AG08395 (cell line): ENCODE data around the gene MS4A6A.
"Not testable (repeated sequence)": the region's sequence is repeated elsewhere in the genome, so short reads cannot be mapped to it uniquely, and the experiment has no call there.

Source experiments
- DNase-seq: peaks from one replicate; pipeline ENCODE4 v3.0.0; 2012; ENCODE audit warnings: mixed read lengths, low spot score

The MS4A6A gene

DNA sequence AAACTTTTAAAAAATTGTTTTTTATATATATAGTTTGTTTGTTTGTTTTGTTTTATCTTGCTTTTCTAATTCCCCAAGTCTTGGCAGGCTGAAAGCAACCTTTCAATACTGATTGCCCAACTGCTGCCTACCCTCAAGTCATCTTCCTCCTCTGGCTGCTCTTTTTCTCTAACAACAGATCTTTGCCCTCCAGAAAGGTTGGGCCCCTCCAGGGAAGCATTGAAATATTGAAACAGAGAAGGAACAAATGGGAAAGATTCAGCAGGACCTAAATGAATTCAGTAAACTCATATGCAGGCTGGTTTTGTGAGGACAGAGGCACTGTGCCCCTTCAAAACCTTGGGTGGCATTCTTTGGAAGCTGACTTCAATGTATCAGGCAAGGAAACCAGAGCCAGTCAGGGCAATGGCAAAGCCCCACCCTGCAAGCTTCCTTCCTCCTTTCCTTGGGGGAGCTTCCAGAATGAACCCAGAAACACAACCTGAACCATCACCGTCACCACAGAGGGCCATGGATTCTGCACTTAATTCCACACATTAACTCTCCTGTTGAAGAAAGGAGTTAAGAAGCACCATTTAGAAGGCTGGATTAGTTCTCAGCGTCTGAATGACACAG is 815 bp upstream of the MS4A6A start:
- DNase-seq = no peak

DNA sequence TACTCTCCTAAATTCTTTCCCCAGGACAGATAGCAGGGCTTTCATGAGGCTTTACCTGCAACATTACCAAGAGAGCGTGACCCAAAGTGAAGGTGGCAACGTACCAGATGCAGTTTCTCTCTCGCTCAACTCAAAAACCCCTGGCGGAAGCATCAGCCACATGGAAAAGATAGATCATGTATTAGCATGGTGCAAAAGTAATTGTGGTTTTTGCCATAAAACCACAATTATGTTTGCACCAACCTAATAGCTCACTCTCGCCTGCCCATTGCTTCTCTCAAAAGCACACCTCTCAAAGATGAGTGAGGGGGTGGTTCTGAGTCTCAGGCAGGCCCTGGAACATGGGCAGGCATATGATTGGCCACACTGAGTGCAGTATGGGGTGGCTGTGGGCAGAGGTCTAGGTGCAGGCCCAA is 7.0 kb downstream of the MS4A6A start:
- no peak for DNase-seq

DNA sequence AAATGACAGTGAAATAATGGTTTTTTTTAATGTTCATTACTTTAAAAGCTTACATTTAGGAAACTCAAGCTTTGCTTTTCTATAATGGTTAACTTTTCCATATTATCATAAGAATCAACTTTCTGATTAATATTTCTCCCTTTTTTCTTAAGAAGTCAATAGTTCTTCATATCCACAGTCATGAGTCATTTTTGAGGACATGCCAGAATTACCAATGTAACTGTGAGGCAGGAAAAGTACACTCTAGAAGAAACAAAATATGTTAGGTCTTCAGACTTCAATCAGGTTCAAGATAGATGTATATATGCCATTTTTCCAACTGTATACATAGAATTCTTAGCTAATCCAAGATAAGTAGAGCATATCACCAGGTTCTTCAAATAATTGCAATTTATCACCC is 10.9 kb downstream of the MS4A6A start:
- no peak for DNase-seq

DNA sequence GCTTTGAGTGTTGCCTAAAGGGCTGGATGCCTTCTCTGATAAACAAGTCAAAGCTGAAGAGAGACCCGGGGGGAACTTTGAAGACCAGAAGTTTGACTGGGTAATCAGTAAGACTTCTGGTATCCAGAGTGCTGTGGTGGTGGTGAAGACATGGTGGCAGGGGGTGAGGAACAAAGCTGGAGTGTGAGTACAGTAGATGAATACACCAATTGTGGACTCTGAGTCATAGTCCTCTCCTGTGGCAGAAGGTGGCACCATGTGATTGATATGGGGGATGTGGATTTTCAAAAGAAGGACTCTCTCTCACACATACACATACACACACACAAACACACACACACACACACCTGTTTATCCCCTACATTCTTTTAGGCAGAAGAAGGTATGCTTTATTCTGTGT is 12.3 kb downstream of the MS4A6A start:
- no peak for DNase-seq

DNA sequence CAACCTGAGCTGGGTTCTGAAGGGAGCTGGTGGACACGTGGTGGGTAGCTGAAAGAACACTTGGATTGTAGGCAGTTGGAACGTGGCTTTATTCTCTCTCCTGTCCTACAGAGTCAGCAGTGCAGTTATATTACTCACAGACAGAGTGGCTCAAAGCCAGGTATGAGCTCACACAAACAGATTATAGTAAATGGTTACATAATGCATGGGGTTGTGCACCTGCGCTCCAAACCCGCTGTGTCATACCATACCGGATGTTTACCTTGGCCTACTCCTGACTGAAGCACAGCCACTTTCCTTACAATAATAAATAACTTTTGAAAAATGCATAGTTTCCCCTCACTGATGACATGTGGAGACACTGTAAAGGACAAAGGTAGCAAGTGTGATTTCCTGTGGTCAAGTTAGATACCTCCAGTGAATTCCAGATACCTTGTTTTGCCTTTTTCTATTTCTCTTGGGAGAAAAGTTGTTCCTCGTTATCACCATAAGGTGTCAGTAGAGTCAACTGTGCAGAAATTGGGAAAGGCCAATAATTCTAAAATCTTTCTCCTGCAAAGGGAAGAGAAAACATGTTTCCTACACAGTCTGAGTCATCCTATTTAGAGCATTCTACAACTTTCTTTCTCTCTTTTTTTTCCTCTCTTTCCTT is 13.5 kb downstream of the MS4A6A start:
- DNase-seq = no peak

DNA sequence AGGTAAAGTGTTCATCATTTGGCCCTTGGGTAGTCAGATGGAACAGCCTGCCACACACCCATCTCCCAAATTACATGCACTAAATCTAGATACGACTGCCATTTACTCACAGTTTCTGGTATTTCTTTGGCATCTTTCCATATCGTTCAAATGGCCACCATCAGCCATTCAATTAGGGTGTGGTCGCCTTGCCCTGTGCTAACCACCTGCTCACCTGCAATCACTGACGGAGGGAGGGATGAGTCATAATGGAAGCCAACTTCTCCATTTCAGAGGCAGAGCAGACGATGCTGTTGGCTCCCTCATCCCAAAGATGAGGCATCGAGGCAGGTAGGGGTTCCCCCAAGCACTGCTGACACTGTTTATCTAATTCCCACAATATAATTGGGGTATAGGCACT is 14.6 kb downstream of the MS4A6A start:
- DNase-seq = no peak

DNA sequence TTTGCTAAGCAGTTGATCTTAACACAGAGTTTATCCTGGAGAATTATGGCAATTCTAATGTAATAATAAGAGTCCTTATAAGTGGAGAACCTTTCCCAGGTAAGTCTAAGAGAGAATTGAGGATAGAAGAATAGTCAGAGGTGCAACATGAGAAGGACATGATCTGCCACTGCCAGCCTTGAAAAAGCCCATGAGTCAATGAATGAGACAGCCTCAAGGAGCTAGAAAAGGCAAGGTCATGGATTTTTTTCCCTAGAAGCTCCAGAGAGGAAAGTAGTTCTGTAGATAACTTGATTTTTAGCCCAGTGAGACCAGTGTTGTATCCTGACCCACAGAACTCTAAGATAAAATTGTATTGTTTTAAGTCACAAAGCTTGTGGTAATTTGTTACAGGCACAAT is 16.9 kb downstream of the MS4A6A start:
- no peak for DNase-seq

DNA sequence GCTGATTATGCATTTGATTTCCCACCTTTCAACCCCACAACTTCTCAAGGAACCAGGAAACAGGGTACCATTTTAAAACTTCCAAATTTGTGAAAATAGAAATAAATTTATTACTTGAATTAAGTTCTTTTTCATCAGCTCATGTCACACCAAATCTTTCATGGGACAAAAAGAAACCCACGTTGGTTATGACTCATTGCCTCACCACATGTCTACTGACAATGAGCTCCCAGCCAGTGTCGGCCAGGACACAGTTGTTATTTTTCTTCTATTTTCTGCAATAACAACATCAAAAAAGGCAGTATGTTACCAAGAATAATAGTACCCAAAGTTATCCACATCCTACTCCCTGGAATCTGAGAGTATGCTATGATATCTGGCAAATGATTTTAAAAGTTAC is 17.3 kb downstream of the MS4A6A start:
- DNase-seq = no peak

DNA sequence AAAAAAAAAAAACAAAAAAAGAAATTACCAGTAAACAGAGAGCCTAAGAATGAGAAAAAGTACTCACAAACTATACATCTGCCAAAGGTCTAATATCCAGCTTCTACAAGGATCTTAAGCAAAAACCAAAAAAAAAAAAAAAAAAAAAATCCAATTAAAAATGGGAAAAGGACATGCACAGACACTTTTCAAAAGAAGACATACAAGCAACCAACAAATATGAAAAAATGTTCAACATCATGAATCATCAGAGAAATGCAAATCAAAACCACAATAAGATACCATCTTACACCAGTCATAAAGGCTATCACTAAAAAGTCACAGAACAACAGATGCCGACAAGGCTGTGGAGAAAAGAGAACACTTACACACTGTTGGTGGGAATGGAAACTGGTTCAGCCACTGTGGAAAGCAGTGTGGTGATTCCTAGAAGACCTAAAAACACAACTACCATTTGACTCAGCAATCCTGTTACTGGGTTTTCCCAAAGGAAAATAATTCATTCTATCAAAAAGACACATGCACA is 18.3 kb downstream of the MS4A6A start:
- no peak for DNase-seq

DNA sequence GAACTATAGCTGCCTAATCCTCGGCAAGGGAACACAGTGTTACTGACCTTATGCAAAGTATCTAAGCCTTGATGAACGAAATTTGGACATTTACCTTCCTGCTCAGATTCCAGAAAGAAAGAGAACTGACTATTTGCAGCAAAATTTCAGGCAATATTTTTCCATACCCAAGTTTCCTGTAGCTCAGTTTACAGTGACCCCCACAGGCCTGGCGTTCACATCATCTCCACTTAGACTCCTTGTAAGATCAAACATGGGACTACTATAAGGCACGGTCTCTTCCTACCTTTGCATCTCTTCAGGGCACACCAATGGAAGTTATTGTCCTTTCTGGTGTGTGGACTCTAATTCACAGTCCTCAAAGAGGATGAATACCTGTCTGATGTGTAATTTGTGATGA is 21.1 kb downstream of the MS4A6A start:
- DNase-seq = no peak

DNA sequence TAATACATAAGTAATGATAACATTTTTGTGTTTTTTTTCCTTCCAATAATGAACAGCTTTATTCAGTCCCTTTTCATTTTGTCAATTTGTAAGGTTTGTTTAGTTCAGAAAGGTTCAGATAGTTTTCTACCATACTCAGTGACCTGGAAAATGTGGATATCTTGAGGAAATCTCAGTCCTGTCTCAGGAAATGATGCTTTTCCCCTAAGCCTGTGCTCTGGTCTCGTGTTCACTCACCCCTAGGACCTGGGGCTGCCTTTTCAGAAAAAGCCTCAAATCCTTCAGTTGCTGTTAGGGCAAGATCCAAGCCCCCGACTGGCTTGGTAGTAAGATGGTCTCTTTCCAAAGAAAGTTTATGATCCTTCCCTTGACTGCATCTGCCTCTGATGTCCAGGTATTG is 21.8 kb downstream of the MS4A6A start:
- no peak for DNase-seq

DNA sequence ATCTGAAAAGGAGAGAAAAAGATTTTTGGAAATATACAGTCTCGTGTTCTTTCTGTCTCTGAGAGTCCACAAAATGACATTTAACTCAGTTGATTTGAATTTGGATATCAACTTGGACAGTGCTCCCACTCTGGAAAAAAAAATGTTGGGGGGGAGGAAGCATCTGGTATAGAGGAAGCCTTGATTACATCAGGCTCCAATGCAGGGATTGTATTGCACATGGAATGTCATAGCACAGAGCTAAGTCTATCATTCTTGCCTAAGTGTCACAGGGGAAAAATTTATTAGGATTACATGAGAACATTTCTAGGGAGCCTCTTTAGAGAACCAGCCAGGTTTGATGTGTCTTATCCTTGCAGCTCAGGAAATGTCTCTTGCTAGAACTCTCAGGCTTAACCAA is 23.0 kb downstream of the MS4A6A start:
- no peak for DNase-seq

DNA sequence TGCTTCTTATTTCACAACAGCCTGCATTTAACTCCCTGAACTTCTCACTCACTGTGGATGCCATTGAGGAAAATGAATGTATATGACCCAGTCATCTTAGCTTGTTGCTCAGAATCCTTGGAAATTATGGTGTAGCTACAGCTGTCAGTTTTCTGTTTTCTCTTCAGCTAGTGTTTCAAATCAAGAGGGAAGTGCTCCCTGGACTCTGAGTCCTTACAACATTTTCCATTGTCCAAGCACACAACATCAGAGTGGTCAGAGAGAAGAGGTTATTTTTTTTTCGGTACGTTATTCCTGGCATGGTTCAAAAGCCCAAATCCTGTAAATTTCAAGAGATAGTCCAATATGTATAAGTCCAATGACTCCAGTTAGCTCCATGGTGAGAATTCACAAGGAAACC is 23.6 kb downstream of the MS4A6A start:
- no peak for DNase-seq

DNA sequence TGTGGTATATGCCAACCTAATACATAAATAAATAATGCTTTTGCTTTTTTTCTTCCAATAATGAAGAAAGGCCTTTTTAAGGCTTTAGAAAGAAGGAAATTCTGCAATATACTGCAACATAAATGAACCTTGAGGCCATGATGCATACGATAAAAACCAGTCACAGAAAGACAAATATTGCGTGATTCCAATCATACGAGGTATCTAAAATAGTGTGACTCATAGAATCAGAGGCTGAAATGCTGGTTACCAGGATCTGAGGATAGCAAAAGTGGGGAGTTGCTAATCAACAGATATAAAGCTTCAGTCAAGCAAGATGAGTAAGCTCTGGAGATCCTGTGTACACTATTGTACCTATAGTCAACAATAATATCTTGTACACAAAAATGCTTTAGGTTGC is 24.2 kb downstream of the MS4A6A start:
- DNase-seq = no peak

DNA sequence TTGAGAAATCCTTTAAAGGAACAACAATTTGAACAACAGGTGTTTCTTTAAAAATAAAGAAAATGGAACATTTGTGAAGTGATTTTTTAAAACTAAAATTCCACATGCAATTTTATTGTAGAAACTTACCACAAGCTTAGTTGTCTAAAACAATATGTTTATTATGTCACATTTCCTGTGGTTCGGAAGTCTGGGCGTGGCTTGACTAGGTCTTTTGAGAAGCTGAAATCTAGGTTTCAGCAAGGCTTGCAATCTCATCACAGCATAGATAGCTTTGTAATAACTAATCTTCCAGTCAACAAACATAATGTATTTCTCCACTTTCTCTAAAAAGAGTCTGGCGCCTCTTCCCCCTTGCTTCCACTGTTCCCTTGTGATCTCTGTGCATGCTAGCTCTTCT is 27.0 kb downstream of the MS4A6A start:
- DNase-seq = no peak

DNA sequence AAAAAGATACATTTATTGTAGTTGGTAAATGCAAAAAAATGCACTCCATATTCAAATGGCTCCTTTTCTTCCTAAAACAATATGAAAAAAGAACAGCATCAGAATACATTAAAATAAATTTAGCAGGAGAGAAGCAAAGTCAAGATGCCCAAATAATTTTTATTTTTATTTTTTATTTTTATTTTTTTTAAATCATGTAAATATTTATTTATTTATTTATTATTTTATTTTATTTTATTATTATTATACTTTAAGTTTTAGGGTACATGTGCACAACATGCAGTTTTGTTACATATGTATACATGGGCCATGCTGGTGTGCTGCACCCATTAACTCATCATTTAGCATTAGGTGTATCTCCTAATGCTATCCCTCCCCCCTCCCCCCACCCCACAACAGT is 30.2 kb downstream of the MS4A6A start:
- not testable (repeated sequence) for DNase-seq

DNA sequence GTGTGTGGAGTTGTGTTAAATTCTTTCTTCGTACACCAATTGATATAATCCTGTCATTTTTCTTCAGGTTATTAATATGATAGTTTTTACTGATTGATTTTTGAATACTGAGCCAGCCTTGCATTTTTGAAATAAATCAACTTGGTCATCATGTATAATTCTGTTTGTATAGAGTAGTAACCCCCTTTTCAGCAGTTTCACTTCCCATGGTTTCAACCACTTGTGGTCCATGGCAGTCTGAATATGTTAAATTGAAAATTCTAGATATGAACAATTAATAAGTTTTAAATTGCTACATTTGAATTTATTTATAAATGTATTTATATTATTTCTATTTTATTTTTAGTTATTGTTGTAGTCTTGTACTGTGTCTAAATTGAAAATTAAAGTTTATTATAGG is 32.6 kb downstream of the MS4A6A start:
- no peak for DNase-seq

DNA sequence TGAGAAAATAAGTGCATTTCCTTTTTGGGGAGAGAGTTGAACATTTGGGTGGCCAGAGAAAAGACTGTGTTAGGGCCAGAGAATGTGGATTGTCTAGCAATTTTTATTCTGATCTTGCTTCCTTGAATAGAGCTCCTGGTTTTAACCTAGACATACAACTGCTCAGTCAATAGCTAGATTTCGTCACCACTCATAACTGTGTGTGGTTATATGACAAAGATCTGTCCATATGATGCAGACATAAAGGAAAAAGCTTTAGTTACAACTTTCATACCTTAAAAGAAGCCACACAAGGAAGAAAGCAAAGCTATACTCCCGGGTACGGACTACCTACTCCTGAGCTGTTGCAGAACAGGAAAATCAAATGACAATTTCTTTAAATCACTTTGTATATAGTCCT is 37.2 kb downstream of the MS4A6A start:
- no peak for DNase-seq

DNA sequence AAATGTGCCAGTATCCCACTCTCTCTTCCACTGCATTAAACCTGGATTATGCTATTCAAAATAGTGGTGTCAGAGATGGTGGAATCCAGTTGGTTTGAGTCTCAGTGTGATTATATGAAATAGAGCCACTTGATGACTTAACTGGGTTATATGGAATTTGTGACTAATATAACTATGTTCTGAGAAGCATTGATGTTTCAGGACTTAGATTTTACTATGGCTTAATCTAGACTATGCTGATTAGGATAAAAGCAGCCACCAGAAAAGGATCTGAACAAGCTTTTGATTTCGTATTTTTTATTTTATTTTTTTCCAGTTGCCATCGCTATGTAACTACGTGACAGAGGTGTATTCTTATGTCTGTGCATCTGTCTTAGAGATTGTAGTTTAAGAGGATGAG is 39.1 kb downstream of the MS4A6A start:
- DNase-seq = no peak

DNA sequence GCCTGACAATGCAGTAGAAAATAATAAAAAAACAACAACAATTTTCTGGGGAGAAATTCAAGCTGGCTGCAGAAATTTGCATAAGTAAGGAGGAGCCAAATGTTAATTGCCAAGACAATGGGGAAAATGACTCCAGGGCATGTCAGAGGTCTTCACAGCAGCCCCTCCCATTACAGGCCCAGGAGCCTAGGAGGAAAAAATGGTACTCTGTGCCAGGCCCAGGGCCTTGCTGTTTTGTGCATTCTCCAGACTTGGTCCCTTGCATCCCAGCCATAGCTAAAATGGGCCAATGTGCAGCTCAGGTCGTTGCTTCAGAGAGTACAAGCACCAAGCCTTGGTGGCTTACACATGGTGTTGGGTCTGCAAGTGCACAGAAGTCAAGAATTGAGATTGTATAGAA is 49.0 kb downstream of the MS4A6A start:
- DNase-seq = no peak

DNA sequence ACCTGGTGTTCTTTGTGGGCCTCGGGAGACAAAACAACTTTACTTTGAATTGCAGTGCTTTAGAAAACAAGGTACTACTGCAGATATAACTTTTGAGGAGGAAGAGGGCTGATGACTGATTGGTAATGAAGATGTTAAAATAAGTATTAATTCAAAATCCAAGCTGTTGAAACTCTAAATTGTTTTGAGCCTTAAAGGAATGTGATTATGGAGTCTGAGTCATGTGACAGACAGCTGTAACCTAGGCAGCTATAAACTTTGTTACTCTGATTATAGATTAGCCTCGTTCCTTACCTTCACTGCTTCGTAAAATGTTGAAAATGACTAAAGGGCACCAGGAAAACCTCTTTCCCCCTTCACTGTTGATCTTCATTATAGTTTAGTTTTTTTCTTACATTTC is 51.0 kb downstream of the MS4A6A start:
- no peak for DNase-seq

DNA sequence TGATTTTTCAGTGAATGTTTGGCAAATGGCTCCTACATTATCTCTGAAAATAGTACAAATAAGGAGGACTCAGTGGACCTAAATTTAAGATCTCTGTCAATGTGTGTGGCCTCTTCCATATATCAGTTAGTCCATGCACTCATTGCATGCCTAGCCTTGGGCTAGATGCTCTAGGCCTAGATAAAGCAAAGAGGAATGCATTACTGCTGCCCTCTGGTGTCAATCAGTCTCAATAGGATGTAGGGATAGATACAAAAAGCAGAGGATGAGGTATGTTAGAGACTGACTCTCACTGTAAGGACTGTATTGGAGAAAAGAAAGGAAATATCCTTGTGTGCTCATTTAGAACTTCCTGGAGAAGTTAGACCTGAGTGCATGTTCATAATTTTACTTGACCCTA is 52.4 kb downstream of the MS4A6A start:
- DNase-seq = no peak

DNA sequence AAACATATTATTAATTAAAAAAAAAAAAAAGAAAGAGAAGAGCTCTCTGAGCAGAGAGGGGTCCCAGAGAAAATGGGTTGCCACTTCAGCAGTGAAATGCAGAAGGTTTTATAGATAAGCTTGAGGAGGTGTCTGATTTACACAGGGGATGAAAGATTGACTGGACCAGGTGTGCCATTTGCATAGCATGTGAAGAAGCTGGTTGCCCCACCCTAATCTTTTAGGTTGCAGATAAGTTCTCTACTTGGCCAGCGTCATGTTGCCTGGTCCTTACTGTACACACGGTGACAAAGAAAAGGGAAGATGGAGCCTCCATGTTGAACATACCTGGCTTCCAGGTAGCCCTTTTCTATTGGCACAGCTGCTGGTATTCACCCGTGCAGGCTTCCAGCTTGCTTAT is 53.0 kb downstream of the MS4A6A start:
- DNase-seq = no peak

DNA sequence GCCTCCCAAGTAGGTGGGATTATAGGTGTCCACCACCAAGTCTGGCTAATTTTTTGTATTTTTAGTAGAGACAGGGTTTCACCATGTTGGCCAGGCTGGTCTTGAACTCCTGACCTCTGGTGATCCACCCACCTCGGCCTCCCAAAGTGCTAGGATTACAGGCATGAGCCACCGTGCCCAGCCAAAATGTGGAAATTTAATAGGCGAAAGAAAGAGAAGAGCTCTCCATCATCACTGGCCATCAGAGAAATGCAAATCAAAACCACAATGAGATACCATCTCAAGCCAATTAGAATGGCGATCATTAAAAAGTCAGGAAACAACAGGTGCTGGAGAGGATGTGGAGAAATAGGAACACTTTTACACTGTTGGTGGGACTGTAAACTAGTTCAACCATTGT is 54.0 kb downstream of the MS4A6A start:
- not testable (repeated sequence) for DNase-seq
